Common myeloid progenitor, CD34-positive (primary cell): Measurements from ENCODE around the gene ACOT2.
"Not testable (repeated sequence)": the region's sequence is repeated elsewhere in the genome, so short reads cannot be mapped to it uniquely, and the experiment has no call there.

ENCODE experiments used
- CTCF ChIA-PET: fragments of 350-600 bp; sonication (Branson Sonifier 250); formaldehyde crosslinking; loops from one replicate; lab custom pipeline; 2021; ENCODE audit warnings: antibody characterized with exemption; lab: Charles Lee
- POLR2A ChIA-PET: fragments of 350-600 bp; sonication (Branson Sonifier 250); formaldehyde crosslinking; loops from one replicate; lab custom pipeline; 2021; ENCODE audit warnings: antibody characterized with exemption; lab: Charles Lee
- DNase-seq, 3 donors: peaks; one replicate each; pipeline versions ENCODE4 v3.0.0 to v3.0.0-alpha.2; 2013
- H3K27ac ChIP-seq, 2 experiments: 1 replicate in 1 of 2; 2 replicates in 1 of 2; pipeline ENCODE4 v1.7.0; 2013; ENCODE audit warnings: inconsistent platforms in 2 of 2, low read length in 2 of 2, mild to moderate bottlenecking in 2 of 2, low read depth in 1 of 2, moderate library complexity in 1 of 2; ENCODE audit not compliant: severe bottlenecking in 2 of 2, insufficient read depth in 1 of 2, poor library complexity in 1 of 2
- H3K27me3 ChIP-seq, 5 experiments: replicated peaks in 2 of 5; 1 replicate in 3 of 5; 2 replicates in 2 of 5; pipeline versions ENCODE4 v1.6.1 to v1.7.0; 2013; ENCODE audit warnings: low read length in 4 of 5, mild to moderate bottlenecking in 2 of 5, moderate library complexity in 2 of 5, inconsistent platforms in 1 of 5; ENCODE audit not compliant: insufficient read depth in 5 of 5, control insufficient read depth in 4 of 5
- H3K36me3 ChIP-seq, 4 experiments: 1 replicate in 2 of 4; 2 replicates in 2 of 4; pipeline versions ENCODE4 v1.6.1 to v1.7.0; 2013; ENCODE audit warnings: low read length in 3 of 4, control low read depth in 1 of 4, mild to moderate bottlenecking in 1 of 4; ENCODE audit not compliant: control insufficient read depth in 4 of 4, insufficient read depth in 4 of 4
- H3K4me1 ChIP-seq, 4 experiments: 1 replicate in 3 of 4; 2 replicates in 1 of 4; pipeline versions ENCODE4 v1.6.1 to v1.7.1; 2013; ENCODE audit warnings: low read length in 3 of 4, mild to moderate bottlenecking in 3 of 4, control low read depth in 1 of 4, inconsistent platforms in 1 of 4, moderate library complexity in 1 of 4; ENCODE audit not compliant: control insufficient read depth in 4 of 4, insufficient read depth in 4 of 4; ENCODE audit errors: control extremely low read depth in 1 of 4
- H3K4me3 ChIP-seq, 7 experiments: 1 replicate in 4 of 7; 2 replicates in 3 of 7; pipeline versions ENCODE4 v1.5.1 to v1.7.0; 2013; ENCODE audit warnings: mild to moderate bottlenecking in 7 of 7, low read length in 6 of 7, moderate library complexity in 6 of 7, inconsistent platforms in 2 of 7, low read depth in 2 of 7, control low read depth in 1 of 7; ENCODE audit not compliant: insufficient read depth in 4 of 7, control insufficient read depth in 1 of 7; ENCODE audit errors: extremely low read depth in 1 of 7
- H3K9me3 ChIP-seq, 5 experiments: 1 replicate in 4 of 5; 2 replicates in 1 of 5; pipeline versions ENCODE4 v1.6.1 to v1.7.1; 2013; ENCODE audit warnings: low read length in 4 of 5, mild to moderate bottlenecking in 2 of 5, inconsistent platforms in 1 of 5, low read depth in 1 of 5, moderate library complexity in 1 of 5; ENCODE audit not compliant: control insufficient read depth in 4 of 5, insufficient read depth in 2 of 5; ENCODE audit errors: control extremely low read depth in 1 of 5
- WGBS: methylation state at CpG from one replicate; pipeline ENCODE4 v1.1.5; 2013; ENCODE audit not compliant: insufficient coverage; 5-methylcytosine and 5-hydroxymethylcytosine counted together

ACOT2 gene

DNA sequence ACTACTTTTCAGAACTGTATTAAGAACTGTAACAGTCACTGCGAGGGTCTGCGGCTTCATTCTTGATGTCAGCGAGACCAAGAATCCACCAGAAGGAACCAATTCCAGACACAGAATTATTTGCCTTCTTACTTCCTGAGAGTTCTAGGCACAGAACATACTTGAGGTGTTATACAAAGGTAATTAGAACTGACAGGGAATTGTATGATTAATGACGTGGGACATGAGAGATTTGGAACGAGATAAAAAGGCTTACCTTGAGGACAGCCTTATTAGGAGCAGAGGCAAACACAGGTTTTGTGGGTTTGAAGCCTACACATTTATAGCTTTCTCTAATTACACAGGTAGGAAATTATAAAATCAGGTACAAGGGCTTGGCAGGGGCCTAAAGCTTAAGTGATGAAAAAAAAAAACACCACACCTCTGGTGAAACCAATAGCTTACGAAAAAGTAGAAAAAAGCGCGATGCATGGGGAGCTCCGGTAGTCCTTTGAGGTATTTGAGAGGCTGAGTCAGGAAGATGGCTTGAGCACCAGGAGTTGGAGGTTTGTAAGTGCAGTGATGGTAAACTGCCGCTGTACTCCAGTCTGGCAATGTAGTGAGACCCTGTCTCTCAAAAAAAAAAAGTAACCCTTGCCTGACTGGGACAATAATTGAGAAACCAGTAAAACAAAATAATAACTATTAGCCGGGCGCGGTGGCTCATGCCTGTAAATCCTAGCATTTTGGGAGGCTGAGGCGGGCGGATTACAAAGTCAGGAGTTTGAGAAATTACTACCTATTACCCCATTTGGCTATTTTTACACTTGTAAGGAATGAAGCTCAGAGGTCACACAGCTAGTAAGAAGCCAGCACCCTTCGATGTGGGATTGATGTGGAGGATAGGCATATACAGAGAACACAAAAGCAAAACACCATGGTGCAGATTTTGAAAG lies 795 bp upstream of the ACOT2 start:
- CTCF ChIA-PET, result interaction anchor here (0.8 to 3.5 kb wide), 10 partner anchors 8 to 78 kb away, joined by 3 to 10 read pairs (median 3); partner anchors contain the start of gene RIOX1
- no peak for DNase-seq

DNA sequence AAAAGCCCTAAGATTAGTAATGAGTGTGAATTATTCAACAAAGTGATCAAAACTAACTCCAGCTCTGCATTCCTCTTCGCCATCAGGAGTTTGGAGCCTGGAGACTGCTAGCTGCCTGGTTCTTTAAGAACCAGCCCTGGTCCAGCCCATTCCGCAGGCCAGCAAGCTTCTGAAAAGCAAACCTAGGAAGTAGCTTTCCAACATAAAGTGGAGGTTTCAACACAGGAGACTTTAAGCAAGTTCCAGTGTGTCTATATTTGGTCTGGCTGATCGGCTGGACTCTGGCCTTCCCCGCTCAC lies 178 bp upstream of the ACOT2 start:
- Histone ChIP-seq H3K4me3 (peak overlapping the region in 6 of 7 experiments; percentile 49 to 78 (median 70)), H3K27ac (peak overlapping the region in 1 of 2 experiments; percentile 66), H3K4me1 (peaks cover 0 to 26% (median 14%) of the 10 kb centered on the region in 4 experiments)
- CTCF ChIA-PET, result interaction anchor here (1.0 to 3.5 kb wide), 7 partner anchors 9 to 78 kb away, joined by 3 to 10 read pairs (median 3); partner anchors contain the start of gene RIOX1
- not testable (repeated sequence) for H3K27me3 ChIP-seq, H3K36me3 ChIP-seq, DNase-seq, H3K9me3 ChIP-seq
- POLR2A ChIA-PET, result interaction anchor here (0.6 kb wide), 1 partner anchor 196 kb away, joined by 3 read pairs; no protein-coding TSS in a partner anchor
- 18% methylated on average over 4 of the region's 4 CpGs for WGBS

More for the DNA sequence above, 795 bp upstream of the ACOT2 start:
- H3K9me3 ChIP-seq, result no peaks in the 10 kb centered on the region
- H3K27me3 ChIP-seq, result no peaks in the 10 kb centered on the region
- WGBS, result 95% methylated on average over 6 of the region's 16 CpGs
- POLR2A ChIA-PET, result interaction anchor here (0.6 kb wide), 1 partner anchor 195 kb away, joined by 3 read pairs; no protein-coding TSS in a partner anchor
- peak overlapping the region in 5 of 7 experiments; percentile 49 to 78 (median 73) for H3K4me3 ChIP-seq
- no peaks in the 10 kb centered on the region for H3K36me3 ChIP-seq
- H3K27ac ChIP-seq, result peak overlapping the region in 1 of 2 experiments; percentile 66
- H3K4me1 ChIP-seq, result peaks cover 0 to 26% (median 14%) of the 10 kb centered on the region in 4 experiments

DNA sequence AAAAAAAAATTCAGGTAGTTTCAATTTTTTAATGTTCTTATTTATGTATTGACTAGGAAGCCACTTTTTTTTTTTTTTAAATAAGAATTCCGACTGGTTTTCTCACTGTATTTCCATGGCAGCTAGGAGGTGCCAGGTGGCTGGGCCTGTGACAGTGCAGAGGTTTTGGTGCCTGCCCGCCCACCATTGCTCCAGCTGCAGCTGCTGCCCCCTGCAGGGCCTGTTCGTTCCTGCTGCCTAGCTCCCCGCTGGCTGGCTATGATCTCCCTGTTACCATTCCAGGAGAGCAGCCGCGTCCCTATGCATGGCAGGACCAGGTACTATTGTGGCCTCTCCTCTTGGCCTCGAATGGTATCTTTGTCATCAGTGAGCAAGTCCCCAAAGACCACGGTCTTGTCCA lies 1.9 kb downstream of the ACOT2 start:
- ChIA-PET CTCF (interaction anchor here (0.6 to 2.0 kb wide), 6 partner anchors 19 to 239 kb away, joined by 3 to 6 read pairs (median 4); partner anchors contain the start of gene ACOT6), POLR2A (interaction anchor here (0.6 kb wide), 1 partner anchor 51 kb away, joined by 3 read pairs; no protein-coding TSS in a partner anchor)
- not testable (repeated sequence) for H3K27ac ChIP-seq, H3K36me3 ChIP-seq, H3K9me3 ChIP-seq, H3K4me3 ChIP-seq, H3K27me3 ChIP-seq
- 44% methylated on average over 6 of the region's 8 CpGs for WGBS
- H3K4me1 ChIP-seq, result peaks cover 0 to 26% (median 14%) of the 10 kb centered on the region in 4 experiments
- peak; percentile 33 to 59 (median 55) for DNase-seq

DNA sequence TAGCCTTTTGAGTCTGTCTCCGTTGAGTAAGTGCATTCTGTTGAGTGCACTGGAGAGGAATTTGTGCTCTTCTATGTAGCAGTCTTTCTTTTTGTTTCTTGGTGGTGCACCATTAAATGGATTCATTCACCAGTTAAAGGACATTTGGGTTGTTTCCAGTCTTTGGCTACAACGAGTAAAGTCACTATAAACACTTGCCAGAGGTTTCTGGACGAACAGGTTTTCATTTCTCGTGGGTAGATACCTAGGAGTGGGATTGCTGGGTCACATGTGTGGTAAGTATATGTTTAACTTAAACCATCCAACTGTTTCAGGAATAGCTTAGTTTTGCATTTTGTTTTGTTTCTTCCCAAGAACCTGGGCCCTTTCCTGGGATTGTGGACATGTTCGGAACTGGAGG lies 4.0 kb downstream of the ACOT2 start:
- WGBS, result no CpG with 5 or more reads among the region's 5 CpGs
- H3K27ac ChIP-seq, H3K27me3 ChIP-seq, H3K4me3 ChIP-seq, POLR2A ChIA-PET, H3K9me3 ChIP-seq, DNase-seq: not testable (repeated sequence)
- CTCF ChIA-PET, result interaction anchor here (1.0 kb wide), 1 partner anchor 64 kb away, joined by 3 read pairs; no protein-coding TSS in a partner anchor
- peaks cover 0 to 18% (median 12%) of the 10 kb centered on the region in 4 experiments for H3K4me1 ChIP-seq
- peaks cover 0 to 12% (median 1%) of the 10 kb centered on the region in 4 experiments for H3K36me3 ChIP-seq

DNA sequence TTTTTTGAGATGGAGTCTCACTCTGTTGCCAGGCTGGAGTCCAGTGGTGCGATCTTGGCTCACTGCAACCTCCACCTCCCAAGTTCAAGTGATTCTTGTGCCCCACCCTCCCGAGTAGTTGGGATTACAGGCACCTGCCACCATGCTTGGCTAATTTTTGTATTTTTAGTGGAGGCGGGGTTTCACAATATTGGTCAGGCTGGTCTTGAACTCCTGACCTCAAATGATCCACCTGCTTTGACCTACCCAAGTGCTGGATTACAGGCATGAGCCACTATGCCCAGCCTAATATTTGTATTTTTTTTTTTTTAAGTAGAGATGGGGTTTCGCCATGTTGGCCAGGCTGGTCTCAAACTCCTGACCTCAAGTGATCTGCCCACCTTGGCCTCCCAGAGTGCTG lies 4.7 kb downstream of the ACOT2 start:
- CTCF ChIA-PET, result interaction anchor here (0.6 to 1.0 kb wide), 2 partner anchors 64 to 103 kb away, joined by 3 read pairs; no protein-coding TSS in a partner anchor

DNA sequence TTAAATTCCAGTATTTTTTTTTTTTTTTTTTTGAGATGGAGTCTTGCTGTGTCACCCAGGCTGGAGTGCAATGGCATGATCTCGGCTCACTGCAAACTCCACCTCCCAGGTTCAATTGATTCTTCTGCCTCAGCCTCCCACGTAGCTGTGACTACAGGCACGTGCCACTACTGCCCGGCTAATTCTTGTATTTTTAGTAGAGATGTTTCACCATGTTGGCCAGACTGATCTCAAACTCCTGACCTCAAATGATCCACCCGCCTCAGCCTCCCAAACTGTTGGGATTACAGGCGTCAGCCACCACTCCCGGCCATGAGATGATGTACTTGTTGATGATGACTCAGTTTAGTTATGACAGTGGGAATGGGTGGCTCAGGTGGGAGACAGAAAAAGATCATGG lies 5.2 kb downstream of the ACOT2 start:
- peaks cover 0 to 14% (median 3%) of the 10 kb centered on the region in 4 experiments for H3K36me3 ChIP-seq
- 100% methylated on average over 3 of the region's 7 CpGs for WGBS
- H3K27me3 ChIP-seq, H3K27ac ChIP-seq, CTCF ChIA-PET, DNase-seq, POLR2A ChIA-PET, H3K4me1 ChIP-seq, H3K4me3 ChIP-seq, H3K9me3 ChIP-seq: not testable (repeated sequence)

More for the DNA sequence above, 4.7 kb downstream of the ACOT2 start:
- H3K27ac ChIP-seq, POLR2A ChIA-PET, DNase-seq, H3K9me3 ChIP-seq, H3K27me3 ChIP-seq, H3K4me3 ChIP-seq: not testable (repeated sequence)
- H3K36me3 ChIP-seq, result peaks cover 0 to 14% (median 3%) of the 10 kb centered on the region in 4 experiments
- 100% methylated on average over 2 of the region's 4 CpGs for WGBS
- peaks cover 0 to 11% (median 8%) of the 10 kb centered on the region in 4 experiments for H3K4me1 ChIP-seq
